Stimulated activated CD8-positive, alpha-beta memory T cell treated with anti-CD3 and anti-CD28 coated beads, Interleukin-15, amount 100 ng/mL, for 24 hours (primary cell): ENCODE results near the gene EXOC3.

Experiments
- DNase-seq: peaks from one replicate; pipeline ENCODE4 v3.0.0-alpha.2; 2020; ENCODE audit warnings: low read depth

Gene EXOC3

DNA sequence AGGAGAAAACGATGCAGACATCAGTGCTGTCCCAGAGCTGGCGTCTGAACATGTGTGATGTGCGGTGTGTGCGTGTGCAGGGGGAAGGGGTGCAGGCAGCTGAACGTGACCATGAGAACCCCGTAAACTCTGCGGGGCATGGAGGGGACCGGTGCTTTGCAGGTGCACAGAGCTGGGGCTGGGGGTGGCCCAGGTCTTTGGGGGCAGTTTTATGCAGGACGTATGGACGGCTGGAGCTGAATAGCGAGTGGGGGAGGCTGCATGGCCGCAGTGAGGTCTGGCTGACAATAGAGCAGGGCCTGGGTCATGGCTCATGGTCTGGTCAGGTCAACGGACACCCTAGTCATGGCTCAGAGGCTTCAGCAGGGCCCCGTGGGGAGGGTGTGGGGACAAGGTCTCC, 3.3 kb upstream of the EXOC3 start:
- no peak for DNase-seq

DNA sequence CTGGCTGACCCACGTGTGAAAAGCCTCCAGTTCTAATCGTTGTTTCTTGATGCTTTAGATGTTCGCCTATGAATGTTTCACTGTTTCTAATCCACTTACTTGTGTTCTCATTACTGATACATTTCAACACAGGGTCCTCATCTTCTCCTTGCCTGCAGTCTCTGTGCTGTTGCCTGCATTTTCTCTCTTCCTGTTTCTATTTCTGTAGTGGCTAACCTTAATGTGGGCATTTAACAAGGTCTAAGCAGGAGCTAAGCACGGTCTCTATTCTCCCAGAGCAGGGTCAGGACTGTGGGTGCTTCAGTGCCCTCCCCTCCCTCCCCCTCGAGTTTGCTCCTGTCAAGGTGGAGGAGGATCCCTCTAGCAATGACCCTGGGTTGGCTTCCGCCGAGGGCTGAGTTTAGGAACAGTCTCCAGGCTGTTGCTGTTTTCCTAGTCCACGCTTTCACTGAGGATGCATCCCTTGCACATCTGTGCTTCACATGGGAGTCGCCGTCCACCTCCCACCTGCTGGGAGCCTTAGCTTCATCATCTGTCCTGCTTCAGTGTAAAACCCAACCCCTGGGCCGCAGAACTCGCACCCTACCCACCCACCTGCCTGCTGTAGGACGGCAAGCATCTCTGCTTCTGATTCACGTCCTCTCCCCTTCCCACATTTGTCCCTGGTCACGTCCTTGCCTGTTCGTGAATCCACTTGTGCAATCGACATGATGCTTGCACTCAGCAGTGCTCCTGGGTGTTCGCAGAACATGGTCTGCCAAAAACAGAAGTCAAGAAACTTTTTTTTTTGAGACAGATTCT, 2.4 kb upstream of the EXOC3 start:
- DNase-seq: no peak

DNA sequence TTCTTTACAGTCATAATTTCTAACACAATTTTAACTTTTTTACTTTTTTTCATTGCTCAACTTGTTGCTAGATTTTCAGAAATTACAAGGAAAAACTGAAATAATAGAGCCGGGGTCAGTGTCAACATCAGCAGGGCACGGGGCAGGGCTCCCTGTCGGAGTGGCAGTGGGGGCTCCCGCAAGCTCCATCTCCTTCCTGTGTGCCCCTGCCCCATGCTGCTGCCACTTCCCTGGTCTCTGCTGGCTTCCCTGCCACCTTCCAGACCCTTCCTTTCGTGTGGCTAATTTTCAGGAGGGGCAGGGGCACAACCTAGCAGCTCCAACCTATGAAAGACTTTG, 1.0 kb upstream of the EXOC3 start:
- no peak for DNase-seq

DNA sequence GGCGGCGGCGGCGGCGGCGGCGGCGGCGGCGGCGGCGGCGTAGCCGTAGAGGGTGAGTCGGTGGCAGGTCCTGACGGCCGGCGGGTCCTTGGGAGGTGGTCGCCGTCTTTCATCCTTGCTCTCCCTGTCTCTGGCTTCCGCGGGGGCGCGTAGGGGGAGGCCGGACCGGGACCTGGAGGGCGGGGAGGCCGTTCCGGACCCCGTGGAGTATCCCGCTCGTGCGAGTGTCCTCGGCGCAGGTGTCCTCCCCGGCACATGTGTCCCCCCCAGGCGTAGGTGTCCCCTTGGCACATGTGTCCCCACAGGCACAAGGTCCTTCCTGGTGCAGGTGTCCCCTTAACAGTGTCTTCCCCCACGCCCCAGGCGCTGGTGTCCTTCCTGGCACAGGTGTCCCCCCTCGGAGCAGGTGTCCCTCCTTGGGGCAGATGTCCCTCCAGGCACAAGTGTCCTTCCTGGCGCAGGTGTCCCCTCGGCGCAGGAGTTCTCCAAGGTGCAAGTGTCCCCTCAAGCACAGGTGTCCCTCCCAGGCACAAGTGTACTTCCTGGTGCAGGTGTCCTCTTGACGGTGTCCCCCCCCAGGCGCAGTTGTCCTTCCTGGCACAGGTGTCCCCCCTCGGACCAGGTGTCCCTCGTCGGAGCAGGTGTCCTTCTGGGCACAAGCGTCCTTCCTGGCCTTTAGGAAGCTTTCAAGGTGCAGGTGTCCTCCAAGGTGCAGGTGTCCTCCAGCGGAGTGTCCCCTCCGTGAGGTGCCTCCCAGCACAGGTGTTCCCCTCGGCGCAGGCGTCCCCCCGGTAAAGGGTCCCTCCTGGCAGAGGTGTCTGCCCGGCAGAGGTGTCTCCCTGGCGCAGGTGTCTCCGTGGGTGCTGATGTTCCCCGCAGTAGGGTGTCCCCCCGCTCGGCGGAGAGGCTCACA, 519 bp downstream of the EXOC3 start:
- DNase-seq: no peak

DNA sequence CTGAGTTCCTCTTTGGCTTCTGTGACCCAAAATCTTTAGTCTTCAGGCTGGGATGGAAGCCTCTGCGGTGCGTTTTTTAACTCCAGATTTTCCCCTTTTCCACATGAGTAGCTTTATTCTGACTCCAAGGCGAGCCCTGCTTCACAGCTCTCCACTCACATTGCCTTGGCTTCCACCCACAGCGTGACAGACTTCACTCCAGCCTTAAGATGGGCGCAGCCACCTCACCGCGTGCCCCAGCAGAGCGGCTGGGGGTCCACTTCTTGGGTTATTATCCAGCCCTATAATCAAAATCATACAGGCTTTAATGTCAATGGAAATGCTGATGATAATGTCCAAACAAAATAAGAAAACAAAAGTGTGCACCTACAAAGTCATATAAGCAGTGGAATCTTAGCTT, 1.2 kb downstream of the EXOC3 start:
- no peak for DNase-seq

DNA sequence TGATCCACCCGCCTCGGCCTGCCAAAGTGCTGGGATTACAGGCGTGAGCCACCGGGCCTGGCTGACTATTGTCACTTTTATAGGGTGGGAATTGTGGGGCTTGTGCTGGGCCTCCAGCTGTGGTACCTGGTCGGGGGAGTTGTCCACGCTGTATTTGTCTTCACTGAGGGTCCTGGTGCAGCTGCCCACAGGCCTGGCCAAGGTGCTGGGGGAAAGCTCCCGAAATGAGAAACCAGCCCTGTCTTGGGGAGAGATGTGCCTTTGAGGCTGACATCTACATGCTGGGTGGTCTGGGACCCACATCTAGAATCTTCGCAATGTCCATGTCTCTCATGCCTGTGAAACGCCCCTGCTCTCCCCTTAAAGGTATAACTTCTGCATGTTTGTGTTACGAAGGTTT, 2.6 kb downstream of the EXOC3 start:
- no peak for DNase-seq

DNA sequence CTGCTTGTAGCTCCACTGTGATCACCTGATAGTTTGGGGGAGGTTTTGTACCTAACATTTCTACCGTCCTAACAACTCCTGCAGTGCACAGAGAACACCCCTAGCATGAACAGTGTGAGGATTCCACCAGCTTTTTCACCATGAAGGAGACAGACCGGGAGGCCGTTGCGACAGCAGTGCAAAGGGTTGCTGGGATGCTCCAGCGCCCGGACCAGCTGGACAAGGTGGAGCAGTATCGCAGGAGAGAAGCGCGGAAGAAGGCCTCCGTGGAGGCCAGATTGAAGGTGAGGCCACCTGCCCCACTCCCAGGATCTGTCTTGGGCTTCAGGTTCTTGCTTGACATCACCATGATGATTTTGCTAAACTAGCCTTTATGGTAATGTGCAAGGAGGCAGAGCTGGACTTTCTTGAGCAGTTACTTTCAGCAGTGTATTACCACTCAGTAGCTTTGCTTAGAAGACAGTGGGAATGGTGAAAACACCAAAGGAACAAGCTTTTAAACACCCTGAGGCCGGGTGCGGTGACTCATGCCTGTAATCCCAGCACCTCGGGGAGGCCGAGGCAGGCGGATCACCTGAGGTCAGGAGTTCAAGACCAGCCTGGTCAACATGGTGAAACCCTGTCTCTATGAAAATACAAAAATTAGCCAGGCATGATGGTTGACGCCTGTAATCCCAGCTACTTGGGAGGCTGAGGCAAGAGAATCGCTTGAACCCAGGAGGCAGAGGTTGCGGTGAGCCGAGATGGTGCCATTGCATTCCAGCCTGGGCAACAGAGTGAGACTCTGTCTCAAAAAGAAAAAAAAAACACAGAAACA, 3.3 kb downstream of the EXOC3 start:
- DNase-seq: no peak

DNA sequence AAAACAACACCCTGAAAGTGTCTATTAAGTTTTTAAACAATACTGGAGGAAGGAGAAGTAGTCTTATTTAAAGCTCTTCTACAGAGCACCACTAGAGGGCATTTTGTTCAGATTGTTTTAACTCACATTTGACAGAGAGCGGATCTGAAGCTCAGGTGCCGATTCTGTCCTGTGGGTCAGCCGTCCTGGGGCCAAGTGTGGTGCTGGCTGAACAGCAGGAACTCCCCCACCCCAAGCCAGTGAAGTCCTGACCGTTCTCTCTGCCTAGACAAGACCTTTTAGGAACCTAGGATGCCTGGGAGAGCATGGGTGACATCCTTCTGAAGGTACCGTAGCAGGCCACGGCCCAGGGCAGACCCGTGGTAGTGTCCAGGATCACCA, 3.9 kb downstream of the EXOC3 start:
- no peak for DNase-seq

DNA sequence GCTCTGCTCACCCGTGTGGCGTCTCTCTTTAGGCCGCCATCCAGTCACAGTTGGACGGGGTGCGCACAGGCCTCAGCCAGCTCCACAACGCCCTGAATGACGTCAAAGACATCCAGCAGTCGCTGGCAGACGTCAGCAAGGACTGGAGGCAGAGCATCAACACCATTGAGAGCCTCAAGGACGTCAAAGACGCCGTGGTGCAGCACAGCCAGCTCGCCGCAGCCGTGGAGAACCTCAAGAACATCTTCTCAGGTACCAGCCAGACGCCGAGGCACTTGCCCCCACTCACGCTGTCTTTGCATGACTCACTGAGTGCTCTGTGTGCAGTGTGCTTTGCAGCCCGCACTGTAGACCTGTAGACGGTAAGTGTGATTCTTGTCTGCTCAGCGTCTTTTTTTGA, 4.5 kb downstream of the EXOC3 start:
- DNase-seq: no peak

DNA sequence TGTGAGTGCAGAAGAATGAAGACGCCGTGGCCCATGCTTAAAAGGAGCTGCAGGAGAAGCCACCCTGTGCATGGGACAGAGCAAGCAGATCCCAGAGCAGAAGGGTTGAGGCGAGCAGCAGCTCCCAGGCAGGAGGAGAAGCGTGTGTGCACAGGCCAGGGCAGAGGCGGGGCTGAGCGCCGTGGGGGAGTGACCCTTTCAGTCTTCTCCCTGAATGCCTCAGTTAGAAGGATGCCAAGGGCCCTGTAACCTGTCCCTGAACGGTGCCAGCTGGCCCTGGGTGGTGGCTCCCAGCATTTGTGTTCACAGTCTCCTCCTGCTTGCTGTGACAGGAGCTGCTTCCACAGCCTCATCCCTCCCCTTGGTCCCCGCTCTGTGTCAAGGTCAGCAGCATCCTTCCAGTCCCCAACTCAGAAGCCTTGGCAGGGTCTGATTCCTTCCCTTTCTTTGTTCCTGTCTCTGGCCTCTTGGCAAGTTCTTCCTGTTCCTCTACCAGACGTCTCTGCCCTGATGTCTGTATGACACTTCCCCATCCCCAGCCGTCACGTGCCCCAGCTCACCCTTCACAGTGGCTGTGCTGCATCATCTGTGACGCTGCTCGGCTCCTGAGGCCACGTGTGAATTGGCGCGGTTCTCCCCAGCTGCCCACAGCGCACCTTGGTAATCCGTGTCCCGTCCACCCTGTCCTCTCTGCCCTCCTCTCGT, 5.2 kb downstream of the EXOC3 start:
- no peak for DNase-seq

DNA sequence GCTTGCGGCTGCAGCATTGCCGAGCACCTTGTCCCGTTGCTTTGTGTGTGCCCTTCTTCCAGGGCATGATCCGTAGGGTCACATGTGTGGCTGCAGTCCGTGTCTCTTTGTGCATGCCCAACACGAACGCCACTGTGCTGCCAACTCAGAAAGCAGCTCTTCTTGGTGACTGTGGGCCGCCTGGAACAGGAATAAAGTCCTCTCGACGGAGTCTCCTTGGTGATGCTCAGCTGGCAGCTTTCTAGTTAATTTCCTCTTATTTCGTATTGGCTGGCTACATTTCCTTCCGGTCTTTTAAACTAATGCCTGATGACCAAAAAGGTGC, 5.8 kb downstream of the EXOC3 start:
- no peak for DNase-seq

DNA sequence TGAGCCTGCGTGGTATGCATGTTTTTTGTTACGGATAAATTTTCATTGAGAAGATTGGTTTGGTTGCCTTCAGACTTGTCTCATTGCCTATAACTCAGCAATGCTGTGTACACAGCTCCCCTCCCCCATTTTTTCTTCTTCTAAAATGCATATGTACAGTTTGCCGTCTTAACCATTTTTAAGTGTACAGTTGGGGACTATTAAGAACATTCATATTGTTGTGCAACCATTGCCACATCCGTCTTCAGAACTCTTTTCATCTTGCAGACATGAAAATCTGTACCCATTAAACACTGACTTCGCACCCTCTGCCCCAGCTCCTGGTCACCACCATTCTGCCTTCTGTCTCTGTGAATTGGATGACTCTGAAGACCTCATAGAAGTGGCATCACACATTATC, 6.2 kb downstream of the EXOC3 start:
- DNase-seq: no peak

DNA sequence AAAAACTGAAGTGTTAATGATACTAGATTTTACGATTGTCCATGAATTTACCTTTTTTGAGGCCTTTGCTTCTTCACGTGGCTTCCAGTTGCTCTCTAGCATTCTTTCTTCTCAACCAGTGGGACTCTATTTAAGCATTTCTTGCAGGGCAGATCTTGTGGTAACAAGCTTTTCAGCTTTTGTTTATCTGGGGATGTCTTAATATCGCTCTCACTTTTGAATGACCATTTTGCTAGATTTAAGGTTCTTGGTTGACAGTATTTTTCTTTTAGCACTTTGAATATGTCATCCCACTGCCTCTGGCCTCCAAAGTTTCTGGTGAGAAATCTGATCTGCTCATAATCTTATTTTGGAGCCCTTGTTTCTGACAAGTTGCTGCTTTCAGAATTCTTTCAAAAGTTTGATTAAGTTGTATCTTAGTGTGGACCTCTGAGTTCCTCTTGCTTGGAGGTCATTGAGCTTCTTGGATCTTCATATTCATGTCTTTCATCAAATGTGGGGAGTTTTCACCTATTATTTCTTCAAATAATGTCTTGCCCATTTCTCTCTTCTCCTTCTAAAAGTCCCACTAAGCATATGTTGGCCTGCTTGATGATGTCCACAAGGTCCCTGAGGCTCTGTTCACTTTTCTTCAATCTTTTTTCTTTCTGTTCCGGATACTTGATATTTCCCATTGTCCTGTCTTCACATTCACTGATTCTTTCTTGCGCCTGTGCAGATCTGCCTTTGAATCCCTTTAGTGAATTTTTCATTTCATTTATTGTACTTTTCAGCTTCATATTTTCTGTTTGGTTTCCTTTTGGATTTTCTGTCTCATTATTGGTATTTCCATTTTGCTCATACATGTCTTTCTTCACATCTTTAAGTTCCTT, 8.8 kb downstream of the EXOC3 start:
- no peak for DNase-seq

DNA sequence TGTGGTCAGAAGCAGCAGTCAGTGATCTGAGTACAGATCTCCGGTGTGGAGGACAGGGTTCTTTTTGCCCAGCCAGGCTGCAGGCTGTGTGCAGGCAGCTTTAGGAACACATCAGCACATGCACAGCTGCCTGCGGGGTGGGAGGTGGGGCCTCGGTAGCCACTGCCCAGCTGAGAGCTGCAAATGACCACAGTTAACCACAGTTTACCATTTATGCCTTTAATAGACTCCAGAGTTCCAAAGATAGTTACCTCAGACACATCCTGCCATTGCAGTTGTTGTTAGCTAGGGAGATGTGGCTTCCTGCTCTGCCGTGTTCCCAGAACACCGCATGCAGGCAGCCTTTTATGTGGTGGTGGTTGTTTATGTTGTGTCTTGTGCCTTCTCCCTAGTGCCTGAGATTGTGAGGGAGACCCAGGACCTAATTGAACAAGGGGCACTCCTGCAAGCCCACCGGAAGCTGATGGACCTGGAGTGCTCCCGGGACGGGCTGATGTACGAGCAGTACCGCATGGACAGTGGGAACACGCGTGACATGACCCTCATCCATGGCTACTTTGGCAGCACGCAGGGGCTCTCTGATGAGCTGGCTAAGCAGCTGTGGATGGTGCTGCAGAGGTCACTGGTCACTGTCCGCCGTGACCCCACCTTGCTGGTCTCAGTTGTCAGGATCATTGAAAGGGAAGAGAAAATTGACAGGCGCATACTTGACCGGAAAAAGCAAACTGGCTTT, 10.2 kb downstream of the EXOC3 start:
- no peak for DNase-seq

DNA sequence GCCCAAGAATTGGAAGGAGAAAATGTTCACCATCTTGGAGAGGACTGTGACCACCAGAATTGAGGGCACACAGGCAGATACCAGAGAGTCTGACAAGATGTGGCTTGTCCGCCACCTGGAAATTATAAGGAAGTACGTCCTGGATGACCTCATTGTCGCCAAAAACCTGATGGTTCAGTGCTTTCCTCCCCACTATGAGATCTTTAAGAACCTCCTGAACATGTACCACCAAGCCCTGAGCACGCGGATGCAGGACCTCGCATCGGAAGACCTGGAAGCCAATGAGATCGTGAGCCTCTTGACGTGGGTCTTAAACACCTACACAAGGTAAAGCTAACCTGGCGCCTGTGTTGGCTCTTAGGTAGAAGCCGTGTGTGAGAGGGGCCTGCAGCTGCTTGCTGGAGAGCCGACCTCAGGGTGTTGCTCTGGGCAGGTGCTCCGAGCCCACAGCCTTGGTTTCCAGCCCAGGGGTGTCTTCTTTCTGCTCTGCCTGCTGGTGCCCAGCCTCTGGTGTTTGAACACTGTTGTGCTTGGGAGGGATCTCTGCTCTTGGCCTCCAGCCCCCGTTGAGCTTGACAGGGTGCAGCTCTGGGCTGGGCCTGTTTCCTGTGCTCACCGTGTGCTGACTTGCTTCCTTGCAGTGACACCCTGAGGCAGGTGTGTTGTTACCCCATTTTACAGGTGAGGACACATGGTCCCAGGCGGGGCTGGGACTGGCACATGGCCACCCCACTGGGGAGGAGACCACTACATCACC, 10.9 kb downstream of the EXOC3 start:
- DNase-seq: no peak

DNA sequence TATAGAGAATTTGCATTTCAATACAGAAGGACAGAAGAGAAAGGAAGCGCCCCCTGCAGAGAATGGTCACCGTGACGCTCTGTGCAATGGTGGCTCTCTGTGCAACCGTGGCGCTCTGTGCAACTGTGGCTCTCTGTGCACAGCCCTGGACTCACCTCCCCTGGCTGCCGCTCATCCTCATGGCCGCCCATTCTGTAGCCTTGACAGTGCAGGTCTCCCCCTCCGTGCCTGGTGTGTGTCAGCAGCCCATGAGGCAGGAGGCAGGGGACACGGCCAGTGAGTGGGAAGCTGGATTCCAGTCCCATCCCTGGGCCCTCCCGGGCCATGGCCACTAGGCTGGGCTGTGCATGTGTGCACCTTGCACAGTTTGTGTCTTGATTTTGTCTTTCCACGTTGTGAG, 12.0 kb downstream of the EXOC3 start:
- DNase-seq: no peak

DNA sequence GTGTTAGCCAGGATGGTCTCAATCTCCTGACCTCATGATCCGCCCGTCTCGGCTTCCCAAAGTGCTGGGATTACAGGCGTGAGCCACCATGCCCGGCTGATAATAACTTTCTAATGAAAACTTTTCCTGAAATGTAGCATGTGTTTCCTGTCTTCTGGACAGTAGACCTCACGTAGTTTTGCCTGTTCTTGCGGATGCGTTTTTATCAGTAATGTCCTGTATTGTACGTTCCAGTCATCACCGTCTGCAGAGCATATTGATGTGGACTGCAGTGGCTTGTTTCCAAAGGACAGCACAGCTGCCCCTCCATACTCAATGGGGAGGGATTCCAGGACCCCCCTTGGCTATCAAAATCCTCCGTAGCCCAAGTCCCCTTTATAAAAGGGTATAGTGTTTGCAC, 12.8 kb downstream of the EXOC3 start:
- DNase-seq: no peak

DNA sequence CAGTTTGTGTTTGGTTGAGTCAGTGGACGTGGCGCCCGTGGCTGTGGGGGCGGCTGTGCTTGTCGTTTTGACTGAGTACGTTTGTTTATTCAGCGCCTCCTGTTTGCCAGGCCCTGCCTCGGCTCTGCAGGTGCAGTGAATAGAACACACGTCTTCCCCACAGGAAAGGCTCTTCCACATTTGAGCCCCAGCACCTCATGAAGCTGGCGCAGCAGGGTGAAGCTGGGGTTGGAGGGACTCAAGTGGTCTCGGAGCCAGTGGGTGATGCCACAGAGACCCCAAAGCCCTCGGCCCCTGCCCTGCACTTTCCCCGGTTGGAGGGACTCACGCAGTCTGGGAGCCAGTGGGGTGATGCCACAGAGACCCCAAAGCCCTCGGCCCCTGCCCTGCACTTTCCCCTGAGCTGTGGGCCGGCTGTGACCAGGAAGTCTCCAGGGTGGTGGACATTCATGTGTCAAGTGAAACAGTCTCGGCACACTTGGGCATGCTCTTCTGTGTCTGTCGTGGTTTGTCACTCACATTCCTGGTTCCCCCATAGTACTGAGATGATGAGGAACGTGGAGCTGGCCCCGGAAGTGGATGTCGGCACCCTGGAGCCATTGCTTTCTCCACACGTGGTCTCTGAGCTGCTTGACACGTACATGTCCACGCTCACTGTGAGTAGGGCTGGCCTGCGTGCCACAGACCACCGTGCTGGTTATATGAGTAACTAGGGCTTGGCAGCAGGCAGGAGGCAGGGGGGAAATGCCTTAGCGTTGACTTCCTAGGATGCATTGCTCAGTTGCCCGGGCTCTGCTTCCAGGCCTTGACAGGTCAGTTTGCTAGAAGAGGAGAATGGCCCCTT, 13.6 kb downstream of the EXOC3 start:
- no peak for DNase-seq
